Panc1 (cell line): ENCODE results near the gene DUSP11.

Experiments used
- POLR2AphosphoS5 ChIP-seq: IDR thresholded peaks from 2 replicates; pipeline ENCODE4 v1.6.1; 2012; ENCODE audit warnings: mild to moderate bottlenecking, low read depth, low read length, moderate library complexity
- SIN3A ChIP-seq: IDR thresholded peaks from 2 replicates; pipeline ENCODE4 v1.6.1; 2012; ENCODE audit warnings: low read depth, mild to moderate bottlenecking, low read length, moderate library complexity, borderline replicate concordance; ENCODE audit not compliant: insufficient read depth
- TCF7L2 ChIP-seq: IDR thresholded peaks from 2 replicates; pipeline ENCODE4 v1.6.1; 2011; ENCODE audit warnings: mild to moderate bottlenecking, low read depth, low read length, inconsistent platforms
- TF ChIP-seq, protein P1 (sequence below): fragments of 450-650 bp; IDR thresholded peaks from 2 replicates; pipeline ENCODE4 v1.5.1; 2017; ENCODE audit warnings: mild to moderate bottlenecking
- TF ChIP-seq, protein P2 (sequence below), 2 experiments: IDR thresholded peaks; 2 replicates each; pipeline ENCODE4 v1.6.1; 2011 to 2012; ENCODE audit warnings: low read depth in 2 of 2, control low read depth in 1 of 2, low read length in 1 of 2, mild to moderate bottlenecking in 1 of 2, moderate library complexity in 1 of 2; ENCODE audit not compliant: insufficient read depth in 1 of 2

- TF ChIP-seq, protein P1, sequence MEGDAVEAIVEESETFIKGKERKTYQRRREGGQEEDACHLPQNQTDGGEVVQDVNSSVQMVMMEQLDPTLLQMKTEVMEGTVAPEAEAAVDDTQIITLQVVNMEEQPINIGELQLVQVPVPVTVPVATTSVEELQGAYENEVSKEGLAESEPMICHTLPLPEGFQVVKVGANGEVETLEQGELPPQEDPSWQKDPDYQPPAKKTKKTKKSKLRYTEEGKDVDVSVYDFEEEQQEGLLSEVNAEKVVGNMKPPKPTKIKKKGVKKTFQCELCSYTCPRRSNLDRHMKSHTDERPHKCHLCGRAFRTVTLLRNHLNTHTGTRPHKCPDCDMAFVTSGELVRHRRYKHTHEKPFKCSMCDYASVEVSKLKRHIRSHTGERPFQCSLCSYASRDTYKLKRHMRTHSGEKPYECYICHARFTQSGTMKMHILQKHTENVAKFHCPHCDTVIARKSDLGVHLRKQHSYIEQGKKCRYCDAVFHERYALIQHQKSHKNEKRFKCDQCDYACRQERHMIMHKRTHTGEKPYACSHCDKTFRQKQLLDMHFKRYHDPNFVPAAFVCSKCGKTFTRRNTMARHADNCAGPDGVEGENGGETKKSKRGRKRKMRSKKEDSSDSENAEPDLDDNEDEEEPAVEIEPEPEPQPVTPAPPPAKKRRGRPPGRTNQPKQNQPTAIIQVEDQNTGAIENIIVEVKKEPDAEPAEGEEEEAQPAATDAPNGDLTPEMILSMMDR: no peak
- TF ChIP-seq POLR2AphosphoS5 (no peak), SIN3A (no peak), TCF7L2 (no peak)
- TF ChIP-seq, protein P2, sequence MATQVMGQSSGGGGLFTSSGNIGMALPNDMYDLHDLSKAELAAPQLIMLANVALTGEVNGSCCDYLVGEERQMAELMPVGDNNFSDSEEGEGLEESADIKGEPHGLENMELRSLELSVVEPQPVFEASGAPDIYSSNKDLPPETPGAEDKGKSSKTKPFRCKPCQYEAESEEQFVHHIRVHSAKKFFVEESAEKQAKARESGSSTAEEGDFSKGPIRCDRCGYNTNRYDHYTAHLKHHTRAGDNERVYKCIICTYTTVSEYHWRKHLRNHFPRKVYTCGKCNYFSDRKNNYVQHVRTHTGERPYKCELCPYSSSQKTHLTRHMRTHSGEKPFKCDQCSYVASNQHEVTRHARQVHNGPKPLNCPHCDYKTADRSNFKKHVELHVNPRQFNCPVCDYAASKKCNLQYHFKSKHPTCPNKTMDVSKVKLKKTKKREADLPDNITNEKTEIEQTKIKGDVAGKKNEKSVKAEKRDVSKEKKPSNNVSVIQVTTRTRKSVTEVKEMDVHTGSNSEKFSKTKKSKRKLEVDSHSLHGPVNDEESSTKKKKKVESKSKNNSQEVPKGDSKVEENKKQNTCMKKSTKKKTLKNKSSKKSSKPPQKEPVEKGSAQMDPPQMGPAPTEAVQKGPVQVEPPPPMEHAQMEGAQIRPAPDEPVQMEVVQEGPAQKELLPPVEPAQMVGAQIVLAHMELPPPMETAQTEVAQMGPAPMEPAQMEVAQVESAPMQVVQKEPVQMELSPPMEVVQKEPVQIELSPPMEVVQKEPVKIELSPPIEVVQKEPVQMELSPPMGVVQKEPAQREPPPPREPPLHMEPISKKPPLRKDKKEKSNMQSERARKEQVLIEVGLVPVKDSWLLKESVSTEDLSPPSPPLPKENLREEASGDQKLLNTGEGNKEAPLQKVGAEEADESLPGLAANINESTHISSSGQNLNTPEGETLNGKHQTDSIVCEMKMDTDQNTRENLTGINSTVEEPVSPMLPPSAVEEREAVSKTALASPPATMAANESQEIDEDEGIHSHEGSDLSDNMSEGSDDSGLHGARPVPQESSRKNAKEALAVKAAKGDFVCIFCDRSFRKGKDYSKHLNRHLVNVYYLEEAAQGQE (IDR thresholded peaks at IDR 0.05; ENCODE audit: insufficient read depth in 1 of 2, low read depth in 2 of 2, low read length in 1 of 2): no peak
Measured at GRCh38 chr2:73822276-73822675, 42.4 kb upstream of the DUSP11 start.
